Superior temporal gyrus (tissue), 1 donor: ENCODE data around the gene ADAMTSL5.

Experiments used
- DNase-seq: peaks from one replicate; pipeline ENCODE4 v3.0.0-alpha.2; 2016; ENCODE audit errors: extremely low spot score

Gene ADAMTSL5

GRCh38 chr19:1466461-1467214 is 46.2 kb downstream of the ADAMTSL5 start:
- no peak for DNase-seq

- DNase-seq: no peak
Observed at GRCh38 chr19:1466018-1466460, 46.8 kb downstream of the ADAMTSL5 start.

DNA sequence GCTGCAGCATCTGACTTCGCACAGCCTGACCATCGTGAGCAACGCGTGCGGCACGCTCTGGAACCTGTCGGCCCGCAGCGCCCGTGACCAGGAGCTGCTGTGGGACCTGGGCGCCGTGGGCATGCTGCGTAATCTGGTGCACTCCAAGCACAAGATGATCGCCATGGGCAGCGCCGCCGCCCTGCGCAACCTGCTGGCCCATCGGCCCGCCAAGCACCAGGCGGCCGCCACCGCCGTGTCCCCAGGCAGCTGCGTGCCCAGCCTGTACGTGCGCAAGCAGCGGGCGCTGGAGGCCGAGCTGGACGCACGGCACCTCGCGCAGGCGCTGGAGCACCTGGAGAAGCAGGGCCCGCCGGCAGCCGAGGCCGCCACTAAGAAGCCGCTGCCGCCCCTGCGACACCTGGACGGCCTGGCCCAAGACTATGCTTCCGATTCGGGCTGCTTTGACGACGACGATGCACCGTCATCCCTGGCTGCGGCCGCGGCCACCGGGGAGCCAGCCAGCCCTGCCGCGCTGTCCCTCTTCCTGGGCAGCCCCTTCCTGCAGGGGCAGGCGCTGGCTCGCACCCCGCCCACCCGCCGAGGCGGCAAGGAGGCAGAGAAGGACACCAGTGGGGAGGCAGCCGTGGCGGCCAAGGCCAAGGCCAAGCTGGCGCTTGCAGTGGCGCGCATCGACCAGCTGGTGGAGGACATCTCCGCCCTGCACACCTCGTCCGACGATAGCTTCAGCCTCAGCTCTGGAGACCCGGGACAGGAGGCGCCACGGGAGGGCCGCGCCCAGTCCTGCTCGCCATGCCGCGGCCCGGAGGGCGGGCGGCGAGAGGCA is 47.4 kb downstream of the ADAMTSL5 start:
- no peak for DNase-seq

- DNase-seq: no peak
Observed at GRCh38 chr19:1461862-1462261, 51.0 kb downstream of the ADAMTSL5 start.

GRCh38 chr19:1460033-1460995 is 52.5 kb downstream of the ADAMTSL5 start:
- no peak for DNase-seq

GRCh38 chr19:1459479-1459878 is 53.3 kb downstream of the ADAMTSL5 start:
- DNase-seq: no peak

DNA sequence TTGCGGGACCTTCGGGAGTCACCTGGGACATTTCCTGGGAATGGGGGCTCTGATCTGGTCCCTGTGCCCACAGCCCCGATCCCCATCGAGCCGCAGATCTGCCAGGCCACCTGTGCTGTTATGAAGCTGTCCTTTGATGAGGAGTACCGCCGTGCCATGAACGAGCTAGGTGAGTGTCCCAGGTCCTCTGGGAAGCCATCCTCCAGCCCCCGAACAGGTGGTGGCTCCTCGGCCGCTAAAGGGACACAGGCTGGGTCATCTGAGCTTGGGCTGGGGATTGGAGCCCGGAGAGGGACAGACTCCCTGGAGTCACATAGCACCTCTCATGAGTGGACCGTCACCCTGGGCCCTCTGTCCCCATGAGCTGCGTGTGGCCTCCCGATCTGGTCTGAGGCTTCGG is 54.9 kb downstream of the ADAMTSL5 start:
- DNase-seq: no peak

- DNase-seq: no peak
Observed at GRCh38 chr19:1457031-1457739, 55.6 kb downstream of the ADAMTSL5 start.

DNA sequence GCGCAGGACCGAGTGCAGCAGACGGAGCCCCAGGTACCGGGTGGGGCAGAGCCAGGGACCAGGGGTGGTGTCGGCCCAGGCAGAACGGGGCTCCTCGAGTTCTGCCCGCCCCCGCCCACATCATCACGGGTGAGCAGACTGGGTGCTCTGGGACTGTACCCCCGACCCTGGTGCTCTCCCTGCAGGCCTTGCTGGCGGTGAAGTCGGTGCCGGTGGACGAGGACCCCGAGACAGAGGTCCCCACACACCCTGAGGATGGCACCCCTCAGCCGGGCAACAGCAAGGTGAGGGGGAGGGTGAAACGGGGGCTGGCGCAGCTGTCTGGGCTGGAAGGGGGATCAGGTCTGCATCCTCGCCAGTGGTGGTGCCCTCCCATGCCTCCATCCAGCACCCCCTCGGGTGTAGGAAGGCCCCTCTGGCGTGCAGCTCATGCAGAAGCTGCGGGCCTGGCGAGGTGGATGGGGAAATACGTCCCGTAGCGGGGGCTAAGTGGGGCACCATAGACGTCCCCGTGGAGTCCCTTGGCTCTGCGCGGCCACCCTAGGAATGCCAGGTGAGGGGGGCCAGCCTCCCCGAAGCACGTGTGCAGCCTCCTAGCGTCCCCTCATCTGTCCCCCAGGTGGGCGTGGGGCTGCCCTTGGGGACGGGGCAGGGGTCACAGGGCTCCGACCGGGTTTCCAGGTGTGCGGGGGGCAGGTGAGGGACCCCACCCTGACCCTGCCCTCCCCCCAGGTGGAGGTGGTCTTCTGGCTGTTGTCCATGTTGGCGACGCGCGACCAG is 56.5 kb downstream of the ADAMTSL5 start:
- DNase-seq: no peak

DNA sequence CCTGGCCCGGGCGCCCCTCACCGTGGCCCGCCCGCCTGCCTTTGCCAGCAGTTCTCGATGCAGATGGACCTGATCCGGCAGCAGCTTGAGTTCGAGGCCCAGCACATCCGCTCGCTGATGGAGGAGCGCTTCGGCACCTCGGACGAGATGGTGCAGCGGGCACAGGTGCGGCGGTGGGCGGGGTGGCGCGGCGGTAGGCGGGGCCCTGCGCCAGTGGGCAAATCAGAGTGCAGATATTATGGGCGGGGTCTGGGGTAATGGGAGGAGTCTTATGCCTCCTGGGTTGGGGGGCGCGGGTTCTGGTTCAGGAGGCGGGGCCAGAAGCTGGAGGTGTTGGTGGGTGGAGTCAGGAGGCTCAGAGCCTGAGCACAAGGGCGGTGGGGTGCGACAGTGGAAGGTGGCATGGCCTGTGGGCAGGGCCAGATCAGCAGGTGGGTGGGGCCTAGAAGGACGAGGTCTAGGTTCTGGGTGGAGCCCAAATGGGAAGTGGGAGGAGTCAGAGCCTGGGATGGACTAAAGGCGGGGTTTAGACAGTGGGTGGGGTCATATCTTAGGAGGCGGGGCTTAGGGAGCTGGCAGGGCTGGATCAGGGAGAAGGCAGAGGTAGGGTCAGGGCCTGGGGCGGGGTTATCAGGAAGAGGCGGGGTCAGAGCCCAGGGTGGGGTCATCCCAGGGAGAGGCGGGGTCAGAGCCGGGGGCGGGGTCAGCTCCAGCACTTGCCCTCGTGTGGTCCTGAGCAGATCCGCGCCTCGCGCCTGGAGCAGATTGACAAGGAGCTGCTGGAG is 57.3 kb downstream of the ADAMTSL5 start:
- no peak for DNase-seq
